HCT116 (cell line): ENCODE measurements around the gene PKNOX2. TPM values are rescaled to one million over a fixed set of nuclear protein-coding genes. Genes with fewer than 3 reads are reported as not detected.

ENCODE experiments used
- ATAC-seq: fragments of 200-7000 bp; cut with Tn5 transposase; 2 replicates; pipeline ENCODE4 v1.9.1; 2020; ENCODE audit warnings: mild to moderate bottlenecking, moderate library complexity
- BruUV-seq: library from RNA; stranded (reverse); fragments of 400-500 nt; replicated peaks from 2 replicates; lab custom pipeline; 2021; lab: Mats Ljungman, UMichigan
- CTCF ChIA-PET: fragments of 300-600 bp; sonication (Branson Sonifier 250); formaldehyde crosslinking; loops from one replicate; lab custom pipeline; 2021; ENCODE audit warnings: antibody characterized with exemption; lab: Charles Lee
- POLR2A ChIA-PET: fragments of 300-600, 350-600 bp; sonication (Branson Sonifier 250); formaldehyde crosslinking; loops from one replicate; lab custom pipeline; 2021; ENCODE audit warnings: antibody characterized with exemption; lab: Charles Lee
- RAD21 ChIA-PET, 2 experiments: fragments of 300-600 bp; sonication (Branson Sonifier 250); formaldehyde crosslinking; loops; one replicate each; lab custom pipeline; 2023; ENCODE audit warnings: low total read pairs in 2 of 2; ENCODE audit not compliant: uncharacterized antibody in 2 of 2, unreplicated experiment in 2 of 2, low non-redundant PET in 1 of 2; lab: Charles Lee
- DNase-seq: peaks from one replicate; pipeline ENCODE4 v3.0.0-alpha.2; 2010; ENCODE audit warnings: low read depth, low spot score
- H2AFZ ChIP-seq: fragments of 200-600 bp; shearing (Covaris generic), sonication (generic); 2 replicates; pipeline ENCODE4 v1.6.1; 2017; ENCODE audit warnings: low read depth, mixed run types, mixed read lengths, antibody characterized with exemption, low read length; ENCODE audit not compliant: poor library complexity, severe bottlenecking
- H3K27ac ChIP-seq: 2 replicates; pipeline ENCODE4 v1.5.1; 2012; ENCODE audit warnings: low read depth, low read length
- H3K27me3 ChIP-seq: fragments of 200-600 bp; sonication (generic); 2 replicates; pipeline ENCODE4 v1.6.1; 2016; ENCODE audit warnings: mixed run types, low read length, mixed read lengths; ENCODE audit not compliant: insufficient read depth
- H3K36me3 ChIP-seq, 2 experiments: fragments of 200-500 bp in 1 of 2; fragments of 200-600 bp in 1 of 2; sonication (Bioruptor generic) in 1 of 2; sonication (generic) in 1 of 2; 2 replicates each; pipeline versions ENCODE4 v1.5.1 to v1.6.1; 2014 to 2016; ENCODE audit warnings: low read length in 2 of 2, inconsistent platforms in 1 of 2, mixed read lengths in 1 of 2, mixed run types in 1 of 2; ENCODE audit not compliant: insufficient read depth in 2 of 2, control insufficient read depth in 1 of 2
- H3K4me1 ChIP-seq, 2 experiments: fragments of 200-600 bp in 1 of 2; sonication (generic) in 1 of 2; 2 replicates each; pipeline versions ENCODE4 v1.5.1 to v1.6.1; 2012 to 2017; ENCODE audit warnings: low read length in 2 of 2, inconsistent platforms in 1 of 2, mild to moderate bottlenecking in 1 of 2, mixed read lengths in 1 of 2, mixed run types in 1 of 2, moderate library complexity in 1 of 2; ENCODE audit not compliant: insufficient read depth in 2 of 2, control insufficient read depth in 1 of 2
- H3K4me2 ChIP-seq: fragments of 200-600 bp; sonication (generic); 2 replicates; pipeline ENCODE4 v1.6.1; 2017; ENCODE audit warnings: mixed run types, low read length, mixed read lengths
- H3K4me3 ChIP-seq, 2 experiments: fragments of 200-600 bp in 1 of 2; sonication (generic) in 1 of 2; replicated peaks in 1 of 2; 2 replicates each; pipeline ENCODE4 v1.5.1; 2011 to 2016; ENCODE audit warnings: low read length in 2 of 2, control low read depth in 1 of 2, low read depth in 1 of 2, mild to moderate bottlenecking in 1 of 2, mixed read lengths in 1 of 2, mixed run types in 1 of 2
- H3K79me2 ChIP-seq: fragments of 200-600 bp; sonication (generic); 2 replicates; pipeline ENCODE4 v1.6.1; 2017; ENCODE audit warnings: mild to moderate bottlenecking, mixed run types, low read length, moderate library complexity, mixed read lengths; ENCODE audit not compliant: insufficient read depth
- H3K9ac ChIP-seq: fragments of 200-600 bp; sonication (generic); 2 replicates; pipeline ENCODE4 v1.6.1; 2016; ENCODE audit warnings: low read length, mixed read lengths
- H3K9me2 ChIP-seq: fragments of 200-600 bp; sonication (generic), shearing (Covaris generic); 2 replicates; pipeline ENCODE4 v1.6.1; 2017; ENCODE audit warnings: mixed run types, mild to moderate bottlenecking, moderate library complexity; ENCODE audit not compliant: insufficient read depth
- H3K9me3 ChIP-seq, 2 experiments: fragments of 200-500 bp in 1 of 2; fragments of 200-600 bp in 1 of 2; sonication (Bioruptor generic) in 1 of 2; sonication (generic) in 1 of 2; 2 replicates each; pipeline ENCODE4 v1.6.1; 2014 to 2017; ENCODE audit warnings: low read length in 2 of 2, mixed read lengths in 2 of 2, inconsistent platforms in 1 of 2, low read depth in 1 of 2, mild to moderate bottlenecking in 1 of 2, mixed run types in 1 of 2, moderate library complexity in 1 of 2; ENCODE audit not compliant: control insufficient read depth in 1 of 2, insufficient read depth in 1 of 2
- H4K20me1 ChIP-seq: fragments of 200-600 bp; sonication (generic), shearing (Covaris generic); 2 replicates; pipeline ENCODE4 v1.6.1; 2017; ENCODE audit warnings: mixed run types, mild to moderate bottlenecking, moderate library complexity; ENCODE audit not compliant: insufficient read depth
- CBX3 ChIP-seq: IDR thresholded peaks from 2 replicates; pipeline ENCODE4 v1.6.1; 2012; ENCODE audit warnings: low read depth
- CEBPB ChIP-seq: IDR thresholded peaks from 2 replicates; pipeline ENCODE4 v1.6.1; 2012; ENCODE audit warnings: low read depth
- EGR1 ChIP-seq: IDR thresholded peaks from 2 replicates; pipeline ENCODE4 v1.6.1; 2012; ENCODE audit warnings: low read depth
- EZH2 ChIP-seq: fragments of 200-600 bp; sonication (generic); IDR thresholded peaks from 2 replicates; pipeline ENCODE4 v1.6.1; 2017; ENCODE audit warnings: antibody characterized with exemption, mixed run types
- EZH2phosphoT487 ChIP-seq: fragments of 200-600 bp; IDR thresholded peaks from 2 replicates; pipeline ENCODE4 v1.6.1; 2018; ENCODE audit warnings: antibody characterized with exemption, borderline replicate concordance
- FOSL1 ChIP-seq: IDR thresholded peaks from 2 replicates; pipeline ENCODE4 v1.6.1; 2012; ENCODE audit warnings: low read depth
- POLR2AphosphoS5 ChIP-seq: IDR thresholded peaks from 2 replicates; pipeline ENCODE4 v1.6.1; 2011; ENCODE audit warnings: mild to moderate bottlenecking, low read depth, low read length, moderate library complexity
- SP1 ChIP-seq: IDR thresholded peaks from 2 replicates; pipeline ENCODE4 v1.6.1; 2012; ENCODE audit warnings: low read depth
- ZNF274 ChIP-seq: fragments of 200-500 bp; sonication (Bioruptor generic); IDR thresholded peaks from 2 replicates; pipeline ENCODE4 v1.6.1; 2014; ENCODE audit warnings: mild to moderate bottlenecking, low read depth, low read length, inconsistent platforms
- intact Hi-C: fragments of 100-400 bp; cut with micrococcal nuclease; formaldehyde crosslinking; loops from 2 replicates; pipeline ENCODE4 v1.10.0; 2022
- total RNA-seq: library from RNA; stranded (reverse); gene quantifications from one replicate; pipeline ENCODE4 v1.2.1, GENCODE V29; 2021; ENCODE audit not compliant: unreplicated experiment
- TF ChIP-seq, protein P1 (sequence below): IDR thresholded peaks from 2 replicates; pipeline ENCODE4 v1.6.1; 2012
- TF ChIP-seq, protein P2 (sequence below), 3 experiments: fragments of 200-600 bp in 1 of 3; sonication (generic) in 1 of 3; IDR thresholded peaks in 2 of 3; conservative IDR thresholded peaks in 1 of 3; 2 replicates each; pipeline ENCODE4 v1.5.1; 2012 to 2017; ENCODE audit warnings: low read depth in 2 of 3, low read length in 2 of 3, antibody characterized with exemption in 1 of 3, borderline replicate concordance in 1 of 3, control low read depth in 1 of 3, mild to moderate bottlenecking in 1 of 3, mixed read lengths in 1 of 3, mixed run types in 1 of 3, moderate library complexity in 1 of 3; ENCODE audit not compliant: insufficient read depth in 1 of 3

Gene PKNOX2
- total RNA-seq, 1 experiment from 2014 or later, result 0.20 TPM

DNA sequence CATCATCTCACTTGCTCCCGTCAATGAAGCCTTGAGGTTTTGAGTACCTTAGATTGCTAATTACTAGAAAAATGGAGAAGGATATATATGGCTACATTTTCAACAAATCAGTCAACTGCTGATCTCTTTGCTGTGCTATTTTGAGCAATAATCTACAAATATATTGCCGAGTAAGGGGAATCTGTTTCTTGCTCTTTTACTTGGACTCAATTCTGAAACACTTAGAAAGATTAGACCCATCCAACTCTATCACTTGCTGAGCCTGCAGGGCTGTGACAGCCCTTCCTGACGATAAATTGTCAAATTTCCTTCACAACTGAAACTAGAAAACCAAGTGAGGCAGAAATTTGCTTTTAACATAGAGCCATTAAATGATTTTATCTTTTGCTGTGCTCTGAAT, 314.6 kb downstream of the PKNOX2 start:
- Histone ChIP-seq H3K9me2 (no peaks in the 10 kb centered on the region), H3K4me1 (no peaks in the 10 kb centered on the region), H4K20me1 (no peaks in the 10 kb centered on the region; the same call in 1 of the 2 replicates), H2AFZ (no peak overlapping the region), H3K4me3 (no peak overlapping the region), H3K27me3 (no peaks in the 10 kb centered on the region), H3K9me3 (no peaks in the 10 kb centered on the region), H3K79me2 (no peaks in the 10 kb centered on the region), H3K36me3 (no peaks in the 10 kb centered on the region), H3K9ac (no peak overlapping the region), H3K27ac (no peak overlapping the region), H3K4me2 (no peak overlapping the region)
- ChIA-PET RAD21 (no interaction called here), POLR2A (no interaction called here), CTCF (no interaction called here)
- ATAC-seq (no peak), DNase-seq (no peak)
- intact Hi-C loops, result no loop called here
- no TSS peak for BruUV-seq
- TF ChIP-seq, protein P1, sequence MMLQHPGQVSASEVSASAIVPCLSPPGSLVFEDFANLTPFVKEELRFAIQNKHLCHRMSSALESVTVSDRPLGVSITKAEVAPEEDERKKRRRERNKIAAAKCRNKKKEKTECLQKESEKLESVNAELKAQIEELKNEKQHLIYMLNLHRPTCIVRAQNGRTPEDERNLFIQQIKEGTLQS, result no peak
- TF ChIP-seq EZH2 (no peak), SP1 (no peak), POLR2AphosphoS5 (no peak), ZNF274 (no peak), FOSL1 (no peak), CEBPB (no peak), CBX3 (no peak), EZH2phosphoT487 (no peak), EGR1 (no peak)
- TF ChIP-seq, protein P2, sequence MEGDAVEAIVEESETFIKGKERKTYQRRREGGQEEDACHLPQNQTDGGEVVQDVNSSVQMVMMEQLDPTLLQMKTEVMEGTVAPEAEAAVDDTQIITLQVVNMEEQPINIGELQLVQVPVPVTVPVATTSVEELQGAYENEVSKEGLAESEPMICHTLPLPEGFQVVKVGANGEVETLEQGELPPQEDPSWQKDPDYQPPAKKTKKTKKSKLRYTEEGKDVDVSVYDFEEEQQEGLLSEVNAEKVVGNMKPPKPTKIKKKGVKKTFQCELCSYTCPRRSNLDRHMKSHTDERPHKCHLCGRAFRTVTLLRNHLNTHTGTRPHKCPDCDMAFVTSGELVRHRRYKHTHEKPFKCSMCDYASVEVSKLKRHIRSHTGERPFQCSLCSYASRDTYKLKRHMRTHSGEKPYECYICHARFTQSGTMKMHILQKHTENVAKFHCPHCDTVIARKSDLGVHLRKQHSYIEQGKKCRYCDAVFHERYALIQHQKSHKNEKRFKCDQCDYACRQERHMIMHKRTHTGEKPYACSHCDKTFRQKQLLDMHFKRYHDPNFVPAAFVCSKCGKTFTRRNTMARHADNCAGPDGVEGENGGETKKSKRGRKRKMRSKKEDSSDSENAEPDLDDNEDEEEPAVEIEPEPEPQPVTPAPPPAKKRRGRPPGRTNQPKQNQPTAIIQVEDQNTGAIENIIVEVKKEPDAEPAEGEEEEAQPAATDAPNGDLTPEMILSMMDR (IDR thresholded peaks at IDR 0.05 in 2 of 3, conservative IDR thresholded peaks at IDR 0.05 in 1 of 3; ENCODE audit: borderline replicate concordance in 1 of 3, insufficient read depth in 1 of 3, low read depth in 2 of 3, low read length in 2 of 3), result no peak
